GM19463 (cell line): ENCODE measurements around the gene EOMES.
A peak's percentile ranks its signal among the peaks of the same experiment; 100 is the strongest.

ENCODE experiments used
- ATAC-seq: cut with Tn5 transposase; IDR thresholded peaks from one replicate; pipeline ENCODE4 v1.9.1; 2021; ENCODE audit warnings: mild to moderate bottlenecking, moderate library complexity; ENCODE audit not compliant: unreplicated experiment

The EOMES gene

DNA sequence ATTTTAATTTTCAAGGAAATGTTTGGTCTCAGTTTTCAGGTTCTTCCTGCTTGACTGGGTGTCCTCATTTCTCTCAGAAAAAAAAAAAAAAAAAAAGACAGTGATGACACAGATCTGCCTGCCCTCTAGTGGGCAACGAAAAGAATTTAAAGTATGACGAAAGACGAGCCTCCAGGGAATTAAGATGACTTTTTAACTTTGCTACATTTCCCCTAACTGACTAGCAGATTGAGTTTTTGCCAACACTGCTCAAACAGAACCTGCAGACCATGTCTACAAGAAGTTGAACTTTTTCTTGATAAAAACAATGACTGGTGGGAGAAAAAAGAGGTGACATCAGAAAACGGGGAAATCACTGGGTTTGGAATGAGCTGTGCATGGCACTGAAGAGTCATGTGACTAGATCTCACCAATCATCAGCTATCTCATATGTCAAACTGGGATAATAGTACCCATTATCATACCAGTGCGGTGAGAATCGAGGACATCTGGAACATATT lies 40.8 kb downstream of the EOMES start:
- peak; percentile 66 for ATAC-seq

DNA sequence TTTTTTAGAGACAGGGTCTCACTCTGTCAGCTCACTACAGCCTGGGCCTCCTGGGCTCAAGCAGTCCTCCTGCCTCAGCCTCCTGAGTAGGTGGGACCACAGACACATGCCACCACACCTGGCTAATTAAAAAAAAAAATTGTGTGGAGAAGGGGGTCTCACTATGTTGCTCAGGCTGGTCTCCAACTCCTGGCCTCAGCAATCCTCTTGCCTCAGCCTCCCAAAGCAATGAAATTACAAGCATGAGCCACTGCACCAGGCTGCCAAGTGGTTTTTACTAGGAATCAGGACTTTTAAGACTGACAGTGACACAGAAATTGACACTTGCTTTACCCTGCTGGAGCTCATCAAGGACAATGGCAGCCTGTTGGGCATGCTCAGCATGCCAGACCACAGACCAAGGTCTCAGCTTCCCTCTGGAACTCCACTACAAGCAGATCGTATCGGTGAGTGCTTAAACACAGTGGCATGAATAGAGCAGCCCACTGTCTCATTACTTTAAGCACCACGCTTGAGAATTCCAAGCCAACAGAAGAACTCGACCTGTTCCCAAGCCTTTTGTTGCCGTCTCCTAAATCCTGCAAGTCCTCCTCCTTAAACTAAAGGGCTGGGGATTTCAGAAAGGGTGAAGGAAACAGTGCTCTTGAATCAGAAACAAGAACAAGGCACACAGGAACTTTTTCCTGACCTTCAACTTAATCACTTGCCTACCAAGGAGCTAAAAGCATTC lies 41.4 kb downstream of the EOMES start:
- ATAC-seq = peak; percentile 11

DNA sequence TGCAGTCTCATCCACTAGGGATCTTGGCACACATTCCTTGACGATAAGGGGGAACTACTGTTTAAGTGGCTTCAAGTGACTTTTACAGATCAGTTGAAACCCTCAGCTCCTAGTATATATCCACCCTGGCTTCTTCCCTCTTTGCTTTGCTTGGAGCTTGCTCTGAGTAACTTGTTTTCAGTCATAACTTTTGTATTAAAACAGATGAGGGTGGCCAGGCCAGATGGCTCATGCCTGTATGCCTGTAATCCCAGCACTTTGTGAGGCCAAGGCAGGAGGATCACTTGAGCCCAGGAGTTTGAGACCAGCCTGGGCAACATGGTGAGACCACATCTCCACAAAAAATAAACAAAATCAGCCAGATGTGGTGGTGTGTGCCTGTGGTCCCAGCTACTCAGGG lies 42.4 kb downstream of the EOMES start:
- ATAC-seq = no peak

DNA sequence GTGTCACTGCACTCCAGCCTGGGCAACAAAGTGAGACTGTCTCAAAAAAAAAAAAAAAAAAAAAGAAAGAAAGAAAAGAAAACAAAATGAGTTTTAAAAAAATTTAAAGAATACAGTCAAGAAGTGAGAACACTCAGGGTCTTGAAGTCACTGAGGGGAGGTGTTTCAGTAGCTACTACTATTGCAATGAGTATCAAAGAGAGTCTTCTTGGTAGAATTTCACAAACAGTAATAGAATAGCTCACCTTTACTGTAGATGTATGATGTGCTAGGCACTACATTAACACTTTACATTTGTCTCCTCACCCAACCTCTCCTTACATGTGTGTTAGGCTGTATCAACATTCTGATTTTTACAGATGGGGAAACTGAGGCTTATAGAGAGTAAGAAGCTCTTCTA lies 43.9 kb downstream of the EOMES start:
- no peak for ATAC-seq

DNA sequence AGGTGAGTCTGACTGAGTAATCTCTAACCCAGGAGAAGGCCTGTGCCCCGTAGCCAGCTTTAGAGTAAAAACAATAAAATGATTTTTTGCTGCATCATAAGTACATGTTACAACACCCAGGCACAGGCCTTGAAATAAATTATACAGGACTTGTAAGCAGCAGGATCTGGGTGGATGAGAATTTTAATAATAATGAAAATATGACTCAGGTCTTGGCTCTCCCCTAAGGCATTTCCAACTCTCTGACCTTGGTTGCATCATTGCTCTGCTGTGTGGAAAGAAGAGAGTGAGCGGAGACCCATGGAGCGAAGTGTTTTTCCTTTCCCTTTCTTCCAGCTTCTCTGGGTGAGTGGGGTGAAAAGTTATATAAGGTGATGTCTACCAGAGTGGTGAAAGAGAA lies 44.6 kb downstream of the EOMES start:
- no peak for ATAC-seq

DNA sequence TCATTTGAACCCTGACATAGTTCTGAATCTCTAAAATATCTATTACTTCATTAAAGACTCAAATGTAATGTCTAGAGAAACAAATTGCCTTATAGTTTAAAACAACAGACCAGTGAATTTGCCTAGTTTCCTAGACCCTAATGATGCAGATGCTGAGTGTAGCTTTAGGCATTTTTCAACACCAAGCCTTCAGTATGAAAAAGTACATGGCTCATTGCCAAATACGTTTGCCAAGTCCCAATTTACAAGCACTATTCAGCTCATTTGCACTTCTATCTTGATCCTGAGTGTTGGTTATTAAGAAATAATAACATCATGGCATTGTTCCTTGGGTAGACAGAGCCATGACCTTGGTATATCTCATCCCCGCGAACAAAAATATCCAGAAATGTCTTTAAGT lies 46.8 kb downstream of the EOMES start:
- no peak for ATAC-seq

DNA sequence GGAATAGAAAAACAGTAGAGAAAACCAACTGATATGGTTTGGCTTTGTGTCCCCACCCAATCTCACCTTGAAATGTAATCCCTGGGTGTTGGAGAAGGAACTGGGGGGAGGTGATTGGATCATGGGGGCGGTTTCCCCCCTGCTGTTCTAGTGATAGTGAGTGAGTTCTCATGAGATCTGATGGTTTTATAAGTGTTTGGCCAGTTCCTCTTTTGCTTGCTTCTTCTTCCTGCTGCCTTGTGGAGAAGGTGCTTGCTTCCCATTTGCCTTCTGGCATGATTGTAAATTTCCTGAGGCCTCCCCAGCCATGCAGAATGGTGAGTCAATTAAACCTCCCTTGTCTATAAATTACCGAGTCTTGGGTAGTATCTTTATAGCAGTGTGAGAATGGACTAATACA lies 48.4 kb downstream of the EOMES start:
- ATAC-seq = no peak

DNA sequence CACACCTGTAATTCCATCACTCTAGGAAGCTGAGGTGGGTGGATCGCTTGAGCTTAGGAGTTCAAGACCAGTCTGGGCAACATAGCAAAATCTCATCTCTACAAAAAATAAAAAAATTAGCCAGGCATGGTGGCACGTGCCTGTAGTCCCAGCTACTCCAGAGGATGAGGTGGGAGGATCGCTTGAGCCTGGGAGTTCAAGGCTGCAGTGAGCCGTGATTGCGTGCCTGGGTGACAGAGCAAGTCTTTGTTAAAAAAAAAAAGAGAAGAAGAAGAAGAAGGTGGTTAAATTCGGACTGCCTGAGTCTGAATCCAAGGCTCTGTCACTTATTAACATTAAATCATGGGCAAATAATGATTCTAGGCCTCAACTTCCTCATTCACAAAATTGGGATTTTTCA lies 51.0 kb downstream of the EOMES start:
- no peak for ATAC-seq

DNA sequence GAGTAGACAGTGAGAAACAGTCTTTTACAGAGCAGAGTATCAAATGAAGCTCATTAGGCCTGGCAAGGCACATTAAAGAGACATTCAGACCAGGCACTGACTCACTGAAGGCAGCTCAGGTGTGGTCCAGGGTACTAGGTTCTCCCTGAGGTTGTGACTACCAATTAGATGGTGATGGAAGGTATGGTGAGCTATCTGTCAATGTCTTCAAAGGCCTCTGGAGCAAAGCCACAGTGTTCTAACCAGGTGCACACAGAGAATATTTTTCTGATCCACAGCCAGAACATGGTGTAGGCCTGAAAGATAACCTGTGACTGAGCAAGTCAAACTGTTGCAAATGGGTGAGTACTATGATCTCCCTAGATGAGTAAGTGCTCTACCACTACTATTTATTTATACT lies 51.5 kb downstream of the EOMES start:
- no peak for ATAC-seq

DNA sequence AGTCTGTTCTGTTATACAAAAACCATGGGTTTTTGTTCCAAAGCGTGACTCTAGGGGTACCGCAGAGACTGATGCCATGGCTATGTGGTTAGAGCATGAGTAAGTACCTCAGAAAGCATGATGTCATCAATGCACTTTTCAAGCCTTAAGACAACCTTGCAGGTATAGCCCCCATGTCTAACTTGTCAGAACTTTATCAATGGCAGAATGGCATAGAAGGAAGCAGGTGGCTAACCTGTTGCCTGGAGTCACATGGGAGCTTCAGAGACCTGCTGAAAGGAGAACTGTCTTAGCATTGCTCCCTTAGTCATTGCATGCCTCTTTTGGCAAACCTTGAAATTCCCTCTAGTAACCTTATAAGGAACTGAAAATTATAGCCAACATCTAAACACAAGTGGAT lies 52.5 kb downstream of the EOMES start:
- ATAC-seq = peak; percentile 59

DNA sequence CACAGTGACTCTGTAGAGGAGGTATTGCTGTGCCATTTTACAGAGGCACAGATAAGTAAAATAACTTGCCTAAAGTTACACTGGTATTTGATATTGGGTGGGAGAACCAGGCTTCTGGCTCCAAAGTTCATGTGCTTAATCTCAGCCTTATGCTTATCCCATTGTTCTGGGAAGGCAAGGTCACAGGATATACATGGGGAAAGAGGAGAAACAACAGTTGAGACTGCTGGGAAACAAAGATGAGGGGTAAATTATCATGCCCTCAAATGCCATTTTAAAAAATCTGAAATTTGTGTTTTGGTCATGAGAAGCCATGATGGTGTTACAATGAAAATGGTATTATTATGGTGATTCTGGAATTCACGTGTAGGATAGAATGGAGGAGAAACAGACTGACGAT lies 54.4 kb downstream of the EOMES start:
- no peak for ATAC-seq

DNA sequence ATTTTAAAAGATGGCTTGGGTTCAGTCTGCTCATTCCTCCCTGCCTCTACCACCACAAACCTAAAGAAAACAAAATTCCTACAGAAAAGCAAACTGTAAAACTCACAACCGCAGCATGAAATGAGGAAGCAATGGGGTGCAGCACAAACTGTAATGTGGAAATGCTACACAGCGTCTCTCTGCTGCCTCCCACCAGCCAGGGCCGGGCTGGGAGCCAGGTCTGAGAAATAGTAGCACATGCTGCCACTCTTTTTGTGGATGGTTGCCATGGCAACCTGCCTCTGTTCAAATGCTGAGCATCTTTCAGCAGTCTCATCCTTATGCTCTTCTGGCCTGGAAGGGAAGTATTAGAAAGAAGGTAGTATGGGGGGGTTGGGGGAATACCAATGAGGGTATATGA lies 55.4 kb downstream of the EOMES start:
- ATAC-seq = no peak

DNA sequence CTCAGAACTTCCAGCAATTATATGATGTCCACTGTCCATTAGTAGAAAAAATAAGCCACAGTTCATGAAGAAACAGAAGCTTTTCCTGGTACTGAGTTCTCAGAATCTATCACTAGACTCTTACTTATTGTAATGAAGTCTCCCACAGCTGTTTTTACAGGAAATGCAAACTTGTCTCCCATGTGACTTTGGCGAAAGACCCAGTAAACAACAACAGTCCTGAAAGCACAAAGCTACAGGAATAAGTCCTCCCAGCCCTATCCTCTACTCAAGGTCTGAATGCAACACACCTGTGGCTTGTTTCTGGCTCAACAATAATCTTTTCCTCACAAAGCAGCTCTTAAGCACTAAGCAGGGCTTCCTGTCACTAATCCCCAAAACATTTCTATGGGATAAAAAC lies 55.9 kb downstream of the EOMES start:
- ATAC-seq = peak; percentile 28
